HepG2 (cell line): ENCODE measurements around the gene TNFSF13. TPM values are rescaled to one million over a fixed set of nuclear protein-coding genes. Genes with fewer than 3 reads are reported as not detected.
A peak's percentile ranks its signal among the peaks of the same experiment; 100 is the strongest.

Experiments
- ATAC-seq: fragments of 200-7000 bp; cut with Tn5 transposase; 3 replicates; pipeline ENCODE4 v1.9.1; 2020; ENCODE audit warnings: mild to moderate bottlenecking, moderate library complexity
- BruUV-seq: library from RNA; stranded (reverse); fragments of 400-500 nt; replicated peaks from 2 replicates; lab custom pipeline; 2021; lab: Mats Ljungman, UMichigan
- CTCF ChIA-PET: fragments of 300-600 bp; formaldehyde crosslinking; extraction: SDS; loops from one replicate; lab custom pipeline; 2021; ENCODE audit warnings: low total read pairs, inconsistent platforms, low intra/inter-chr PET ratio; lab: Yijun Ruan, JAX
- POLR2A ChIA-PET: fragments of 350-600 bp; sonication (Branson Sonifier 250); formaldehyde crosslinking; loops from one replicate; lab custom pipeline; 2020; ENCODE audit warnings: antibody characterized with exemption, inconsistent platforms; lab: Yijun Ruan, JAX
- DNase-seq: peaks from one replicate; pipeline ENCODE4 v3.0.0-alpha.2; 2015; ENCODE audit warnings: low spot score
- FAIRE-seq: peaks from 3 replicates; lab custom pipeline; 2011; peaks lifted over from hg19 to GRCh38; lab: Jason Lieb, UNC
- H2AFZ ChIP-seq: one replicate; pipeline ENCODE4 v1.6.1; 2011; ENCODE audit warnings: low read length, inconsistent platforms
- H3K27ac ChIP-seq: fragments of 300-600 bp; 3 replicates; pipeline ENCODE4 v1.8.0; 2011; ENCODE audit warnings: mixed run types, mild to moderate bottlenecking, mixed read lengths, low read length, inconsistent platforms; ENCODE audit not compliant: insufficient read depth; ENCODE audit errors: extremely low read length
- H3K27me3 ChIP-seq, 2 experiments: fragments of 200-600 bp in 1 of 2; 2 replicates in 1 of 2; 3 replicates in 1 of 2; pipeline versions ENCODE4 v1.6.0 to v1.8.0; 2011; ENCODE audit warnings: low read length in 2 of 2, mild to moderate bottlenecking in 2 of 2, moderate library complexity in 2 of 2, inconsistent platforms in 1 of 2; ENCODE audit not compliant: insufficient read depth in 2 of 2, control insufficient read depth in 1 of 2
- H3K36me3 ChIP-seq, 2 experiments: fragments of 200-600 bp in 1 of 2; replicated peaks in 1 of 2; 2 replicates in 1 of 2; 3 replicates in 1 of 2; pipeline versions ENCODE4 v1.5.1 to v1.8.0; 2011; ENCODE audit warnings: low read length in 2 of 2, inconsistent platforms in 1 of 2; ENCODE audit not compliant: insufficient read depth in 2 of 2, control insufficient read depth in 1 of 2
- H3K4me1 ChIP-seq: 2 replicates; pipeline ENCODE4 v1.5.1; 2012; ENCODE audit warnings: low read length, inconsistent platforms; ENCODE audit not compliant: insufficient read depth
- H3K4me2 ChIP-seq: 2 replicates; pipeline ENCODE4 v1.6.0; 2011; ENCODE audit warnings: low read depth, low read length, inconsistent platforms
- H3K4me3 ChIP-seq, 3 experiments: fragments of 200-600 bp in 1 of 3; sonication (generic), shearing (Covaris generic) in 1 of 3; replicated peaks in 1 of 3; 2 replicates each; pipeline ENCODE4 v1.5.1; 2011 to 2016; ENCODE audit warnings: low read length in 3 of 3, inconsistent platforms in 2 of 3, low read depth in 2 of 3, mild to moderate bottlenecking in 2 of 3, control low read depth in 1 of 3, mixed read lengths in 1 of 3; ENCODE audit not compliant: insufficient read depth in 1 of 3
- H3K79me2 ChIP-seq: one replicate; pipeline ENCODE4 v1.6.1; 2011; ENCODE audit warnings: low read length, inconsistent platforms; ENCODE audit not compliant: insufficient read depth
- H3K9ac ChIP-seq: 2 replicates; pipeline ENCODE4 v1.6.0; 2011; ENCODE audit warnings: mild to moderate bottlenecking, low read depth, low read length, inconsistent platforms; ENCODE audit not compliant: insufficient read depth
- H3K9me3 ChIP-seq: 2 replicates; pipeline ENCODE4 v1.5.1; 2012; ENCODE audit warnings: mild to moderate bottlenecking, low read length
- H4K20me1 ChIP-seq: 2 replicates; pipeline ENCODE4 v1.6.0; 2011; ENCODE audit warnings: inconsistent platforms, mild to moderate bottlenecking, low read length, moderate library complexity; ENCODE audit not compliant: insufficient read depth
- AGO1 ChIP-seq: fragments of 200-400 bp; formaldehyde crosslinking; IDR thresholded peaks from 2 replicates; pipeline ENCODE4 v1.6.1; 2017; ENCODE audit warnings: mild to moderate bottlenecking, low read depth, low read length, moderate library complexity; ENCODE audit not compliant: poor library complexity, severe bottlenecking
- EED ChIP-seq: sonication (generic); formaldehyde crosslinking; IDR thresholded peaks from 2 replicates; pipeline ENCODE4 v1.5.0; 2020; ENCODE audit warnings: mild to moderate bottlenecking, missing genetic modification reagents
- JUND ChIP-seq: sonication (generic); formaldehyde crosslinking; IDR thresholded peaks from 2 replicates; pipeline ENCODE4 v1.8.0; 2022; ENCODE audit warnings: mild to moderate bottlenecking, missing genetic modification reagents
- KDM5A ChIP-seq: fragments of 200-600 bp; sonication (generic); IDR thresholded peaks from 2 replicates; pipeline ENCODE4 v1.7.0; 2018; ENCODE audit warnings: antibody characterized with exemption, mild to moderate bottlenecking, low read length, borderline replicate concordance
- MED8 ChIP-seq: sonication (generic); formaldehyde crosslinking; IDR thresholded peaks from 2 replicates; pipeline ENCODE4 v1.8.1; 2023; ENCODE audit warnings: mild to moderate bottlenecking, missing genetic modification reagents; ENCODE audit not compliant: insufficient replicate concordance
- MEF2D ChIP-seq: sonication (generic); formaldehyde crosslinking; IDR thresholded peaks from 2 replicates; pipeline ENCODE4 v1.5.1; 2020; ENCODE audit warnings: mild to moderate bottlenecking, missing genetic modification reagents
- MXI1 ChIP-seq: IDR thresholded peaks from 3 replicates; pipeline ENCODE4 v1.6.1; 2012; ENCODE audit warnings: low read depth, low read length, inconsistent platforms, borderline replicate concordance
- POLR2AphosphoS2 ChIP-seq: IDR thresholded peaks from 2 replicates; pipeline ENCODE4 v1.6.1; 2011; ENCODE audit warnings: low read depth, low read length, improper control_type of control experiment
- SATB2 ChIP-seq: sonication (generic); formaldehyde crosslinking; IDR thresholded peaks from 2 replicates; pipeline ENCODE4 v1.5.0; 2020; ENCODE audit warnings: missing genetic modification reagents
- TFDP1 ChIP-seq: IDR thresholded peaks from 2 replicates; pipeline ENCODE4 v1.6.1; 2016; ENCODE audit warnings: missing compliant biosample characterization, missing genetic modification reagents, borderline replicate concordance
- TP53 ChIP-seq: sonication (generic); formaldehyde crosslinking; conservative IDR thresholded peaks from 2 replicates; pipeline ENCODE4 v1.4.0; 2020; ENCODE audit warnings: missing genetic modification reagents
- XBP1 ChIP-seq: sonication (generic); formaldehyde crosslinking; IDR thresholded peaks from 2 replicates; pipeline ENCODE4 v1.5.0; 2020; ENCODE audit warnings: missing genetic modification reagents
- ZNF205 ChIP-seq: IDR thresholded peaks from 2 replicates; pipeline ENCODE4 v1.6.1; 2018; ENCODE audit warnings: missing biosample characterization, missing genetic modification reagents
- ZNF225 ChIP-seq: sonication (generic); formaldehyde crosslinking; IDR thresholded peaks from 2 replicates; pipeline ENCODE4 v1.4.0; 2020; ENCODE audit warnings: mild to moderate bottlenecking, missing genetic modification reagents
- WGBS: methylation state at CpG from one replicate; pipeline ENCODE4 v1.1.6; 2017; ENCODE audit warnings: low lambda C conversion rate; 5-methylcytosine and 5-hydroxymethylcytosine counted together
- in situ Hi-C: cut with HindIII; loops from 2 replicates; pipeline ENCODE4 v1.10.0; 2017; ENCODE audit warnings: low pct_unique_long_range_greater_than_20kb; ENCODE audit not compliant: extremely low pct_ligation_motif_present
- intact Hi-C: fragments of 100-400 bp; cut with micrococcal nuclease; formaldehyde crosslinking; loops from one replicate; pipeline ENCODE4 v1.10.0; 2022; ENCODE audit not compliant: unreplicated experiment
- polyA plus RNA-seq, 8 experiments: library from polyadenylated mRNA; depleted of rRNA in 3 of 8; stranded (reverse) in 7 of 8; unstranded in 1 of 8; fragments of >200 nt; fragmentation: Illumina TruSeq in 4 of 8; extraction: Trizol in 4 of 8; gene quantifications; 2 replicates each; pipeline versions ENCODE4 v1.2.1 to v1.2.3, GENCODE V29; 2011 to 2016; ENCODE audit warnings: low read depth in 4 of 8, missing spikeins in 1 of 8, mixed read lengths in 1 of 8; ENCODE audit not compliant: insufficient read depth in 1 of 8
- total RNA-seq, 5 experiments: library from RNA; depleted of rRNA; stranded (reverse); fragments of >200 nt; fragmentation: Illumina TruSeq; extraction: Trizol; gene quantifications; 2 replicates each; pipeline ENCODE4 v1.2.3, GENCODE V29; 2016; ENCODE audit warnings: low read depth in 1 of 5
- TF ChIP-seq, protein P1 (sequence below): sonication (generic); formaldehyde crosslinking; IDR thresholded peaks from 2 replicates; pipeline ENCODE4 v1.4.0; 2020; ENCODE audit warnings: missing genetic modification reagents
- TF ChIP-seq, protein P2 (sequence below): sonication (generic); formaldehyde crosslinking; IDR thresholded peaks from 2 replicates; pipeline ENCODE4 v1.4.0; 2020; ENCODE audit warnings: mild to moderate bottlenecking, missing genetic modification reagents

TNFSF13 gene
- total and polyA plus RNA-seq, 2 of the 13 experiments (the other 11 are each of a cell fraction or from before 2014, with no cell fraction given): 2.5 to 3.3 TPM

DNA sequence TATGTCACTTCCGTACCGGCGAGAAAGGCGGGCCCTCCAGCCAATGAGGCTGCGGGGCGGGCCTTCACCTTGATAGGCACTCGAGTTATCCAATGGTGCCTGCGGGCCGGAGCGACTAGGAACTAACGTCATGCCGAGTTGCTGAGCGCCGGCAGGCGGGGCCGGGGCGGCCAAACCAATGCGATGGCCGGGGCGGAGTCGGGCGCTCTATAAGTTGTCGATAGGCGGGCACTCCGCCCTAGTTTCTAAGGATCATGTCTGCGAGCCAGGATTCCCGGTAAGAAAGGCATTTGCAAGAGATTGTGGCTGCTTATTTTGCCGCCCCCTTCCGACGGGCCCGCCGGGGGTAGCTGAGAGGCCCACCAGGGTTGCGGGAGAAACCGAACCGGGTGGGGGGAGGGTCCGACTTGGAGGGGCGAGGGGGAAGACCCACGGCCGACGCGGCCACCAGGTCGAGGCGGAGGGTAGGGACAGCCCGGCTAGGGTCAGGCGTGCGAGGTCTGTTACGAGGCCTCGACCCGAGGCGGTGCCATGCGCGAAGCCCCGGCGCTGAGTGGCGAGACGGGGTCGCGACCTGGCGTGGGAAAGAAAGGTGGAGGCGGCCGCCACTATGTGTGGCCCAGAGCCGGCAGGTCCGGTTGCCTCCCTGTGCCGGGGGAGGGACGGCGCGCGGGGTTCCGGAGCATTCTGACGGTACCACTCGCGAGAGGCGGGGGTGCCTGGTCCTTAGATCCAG lies 14.2 kb downstream of the TNFSF13 start (continued):
- 0 out of 2 replicates have a peak, but pooled peaks have one; percentile 77 for TF ChIP-seq EED (CRISPR knock-in tag)
- TF ChIP-seq, protein P1, sequence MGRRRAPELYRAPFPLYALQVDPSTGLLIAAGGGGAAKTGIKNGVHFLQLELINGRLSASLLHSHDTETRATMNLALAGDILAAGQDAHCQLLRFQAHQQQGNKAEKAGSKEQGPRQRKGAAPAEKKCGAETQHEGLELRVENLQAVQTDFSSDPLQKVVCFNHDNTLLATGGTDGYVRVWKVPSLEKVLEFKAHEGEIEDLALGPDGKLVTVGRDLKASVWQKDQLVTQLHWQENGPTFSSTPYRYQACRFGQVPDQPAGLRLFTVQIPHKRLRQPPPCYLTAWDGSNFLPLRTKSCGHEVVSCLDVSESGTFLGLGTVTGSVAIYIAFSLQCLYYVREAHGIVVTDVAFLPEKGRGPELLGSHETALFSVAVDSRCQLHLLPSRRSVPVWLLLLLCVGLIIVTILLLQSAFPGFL (CRISPR knock-in tag): no peak
- TF ChIP-seq, protein P2, sequence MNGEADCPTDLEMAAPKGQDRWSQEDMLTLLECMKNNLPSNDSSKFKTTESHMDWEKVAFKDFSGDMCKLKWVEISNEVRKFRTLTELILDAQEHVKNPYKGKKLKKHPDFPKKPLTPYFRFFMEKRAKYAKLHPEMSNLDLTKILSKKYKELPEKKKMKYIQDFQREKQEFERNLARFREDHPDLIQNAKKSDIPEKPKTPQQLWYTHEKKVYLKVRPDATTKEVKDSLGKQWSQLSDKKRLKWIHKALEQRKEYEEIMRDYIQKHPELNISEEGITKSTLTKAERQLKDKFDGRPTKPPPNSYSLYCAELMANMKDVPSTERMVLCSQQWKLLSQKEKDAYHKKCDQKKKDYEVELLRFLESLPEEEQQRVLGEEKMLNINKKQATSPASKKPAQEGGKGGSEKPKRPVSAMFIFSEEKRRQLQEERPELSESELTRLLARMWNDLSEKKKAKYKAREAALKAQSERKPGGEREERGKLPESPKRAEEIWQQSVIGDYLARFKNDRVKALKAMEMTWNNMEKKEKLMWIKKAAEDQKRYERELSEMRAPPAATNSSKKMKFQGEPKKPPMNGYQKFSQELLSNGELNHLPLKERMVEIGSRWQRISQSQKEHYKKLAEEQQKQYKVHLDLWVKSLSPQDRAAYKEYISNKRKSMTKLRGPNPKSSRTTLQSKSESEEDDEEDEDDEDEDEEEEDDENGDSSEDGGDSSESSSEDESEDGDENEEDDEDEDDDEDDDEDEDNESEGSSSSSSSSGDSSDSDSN: no peak; the same call in 1 of the 2 replicates
- no peak for TF ChIP-seq JUND (CRISPR knock-in tag)

DNA sequence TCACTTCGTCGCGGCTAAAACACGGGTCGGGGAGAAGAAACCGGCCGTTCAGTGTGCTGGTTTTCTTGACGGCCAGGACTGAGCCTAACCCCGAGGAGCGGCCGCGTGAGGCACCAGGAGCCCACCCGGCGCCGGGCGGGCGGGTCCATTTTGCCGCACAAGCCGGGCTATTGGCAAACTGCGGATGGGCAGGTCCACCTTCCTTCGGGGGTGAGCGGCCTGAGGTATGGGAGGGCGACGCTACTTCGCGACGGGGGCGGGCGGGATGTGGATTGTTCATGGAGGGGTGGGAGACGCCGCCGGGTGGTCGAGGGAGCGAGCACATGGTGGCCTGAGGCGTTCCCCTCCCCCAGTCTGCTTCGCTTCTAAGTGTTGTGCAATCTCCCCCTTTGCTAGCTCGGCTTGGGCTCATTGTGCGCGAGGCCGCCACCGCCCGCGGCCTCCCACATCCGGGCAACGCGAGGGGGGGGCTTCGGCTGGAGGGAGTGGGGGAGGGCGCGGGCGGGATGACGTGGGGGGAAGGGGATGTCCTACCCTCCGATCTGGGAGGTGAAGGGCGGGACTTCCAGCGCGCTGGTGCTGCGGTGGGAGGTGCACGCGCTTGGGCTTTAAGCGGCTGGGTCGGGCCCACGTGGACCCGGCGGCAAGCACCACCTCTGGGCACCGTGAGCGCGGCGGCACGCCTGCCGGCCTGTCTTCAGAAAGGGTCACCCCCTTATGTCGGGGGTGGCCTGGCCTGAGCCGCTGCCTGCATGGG lies 15.0 kb downstream of the TNFSF13 start:
- peak; percentile 48 for ATAC-seq
- Histone ChIP-seq H3K4me2 (peak overlapping the region; percentile 84), H3K36me3 (peaks cover 14 to 73% of the 10 kb centered on the region in 2 experiments), H2AFZ (no peak overlapping the region), H3K9ac (peak overlapping the region; percentile 99), H3K4me3 (peak overlapping the region; percentile 89 to 96 (median 94)), H3K79me2 (peaks cover 44% of the 10 kb centered on the region), H4K20me1 (peaks cover 51% of the 10 kb centered on the region), H3K27me3 (no peaks in the 10 kb centered on the region; a peak in 1 of 5 replicates), H3K27ac (peak overlapping the region; percentile 93), H3K4me1 (peaks cover 58% of the 10 kb centered on the region), H3K9me3 (no peaks in the 10 kb centered on the region)
- intact Hi-C loops (loop anchor here (5.0 kb wide), 1 partner anchor 114 kb away; the partner anchor contains the start of genes TP53 and WRAP53), in situ Hi-C loops (loop anchor here (10.0 kb wide), 1 partner anchor 271 kb away; no protein-coding TSS in a partner anchor)
- POLR2A ChIA-PET: interaction anchor here (0.7 to 3.3 kb wide), 14 partner anchors 11 to 263 kb away, joined by 3 to 51 read pairs (median 7); partner anchors contain the start of genes ATP1B2, FXR2, MPDU1 and POLR2A
- 4% methylated on average over 5 of the region's 71 CpGs for WGBS
- CTCF ChIA-PET: no interaction called here
- peak; percentile 21 for FAIRE-seq
- BruUV-seq: no TSS peak
- DNase-seq: peak; percentile 86
- peak; percentile 53; the same call in 1 of the 2 replicates for TF ChIP-seq ZNF205 (CRISPR knock-in tag)
- TF ChIP-seq MXI1: peak; percentile 92; the same call in 2 of the 3 replicates
- TF ChIP-seq ZNF225 (CRISPR knock-in tag): peak; percentile 23; the same call in 1 of the 2 replicates
- TF ChIP-seq JUND (CRISPR knock-in tag): peak; percentile 73
- TF ChIP-seq SATB2 (CRISPR knock-in tag): no peak
- TF ChIP-seq MED8: peak; percentile 62
- TF ChIP-seq MEF2D (CRISPR knock-in tag): no peak
- peak; percentile 75 for TF ChIP-seq AGO1
- TF ChIP-seq XBP1: peak; percentile 14; the same call in 1 of the 2 replicates
- no peak for TF ChIP-seq TP53 (CRISPR knock-in tag)
- peak; percentile 67; the same call in 1 of the 2 replicates for TF ChIP-seq KDM5A
- peak; percentile 89 for TF ChIP-seq POLR2AphosphoS2
- TF ChIP-seq TFDP1 (CRISPR knock-in tag): peak; percentile 82; the same call in 1 of the 2 replicates
